ENCODE results near the gene INTS11. TPM values are rescaled to one million over a fixed set of nuclear protein-coding genes. Genes with fewer than 3 reads are reported as not detected.
A peak's percentile ranks its signal among the peaks of the same experiment; 100 is the strongest.

Gene INTS11
- polyA plus RNA-seq, 3 donors, result 46.2 to 154 (median 49.6) TPM

- Mint-ChIP-seq H3K27me3 (ENCODE audit: low read depth in 3 of 3) (peaks cover 22 to 35% (median 25%) of the 10 kb centered on the region in 3 donors), H3K9me3 (peaks cover 0 to 6% (median 0%) of the 10 kb centered on the region in 7 donors), H3K36me3 (peaks cover 0 to 5% of the 10 kb centered on the region in 2 donors), H3K4me3 (peak overlapping the region; percentile 81 to 85), H3K4me1 (peaks cover 16% of the 10 kb centered on the region), H3K27ac (peak overlapping the region in 4 of 7 donors; percentile 35 to 89 (median 76))
- intact Hi-C loops (cut with micrococcal nuclease), result no loop called here
- H3K27ac ChIP-seq (ENCODE audit: low read depth in 1 of 2, low read length in 2 of 2), result no peak overlapping the region
- H3K9ac ChIP-seq (ENCODE audit: insufficient read depth, low read length, poor library complexity, severe bottlenecking), result peak overlapping the region; percentile 76
- H3K27me3 ChIP-seq (ENCODE audit: control insufficient read depth in 2 of 2, insufficient read depth in 2 of 2, low read length in 2 of 2), result peaks cover 4 to 22% of the 10 kb centered on the region in 2 donors
- peak overlapping the region; percentile 91 for H3K4me2 ChIP-seq (replicated peaks; ENCODE audit: extremely low read depth, low read length, poor library complexity, severe bottlenecking)
- H3K4me3 ChIP-seq (replicated peaks in 1 of 3; ENCODE audit: low read depth in 2 of 3, low read length in 3 of 3), result peak overlapping the region; percentile 44 to 76 (median 64)
- peaks cover 11 to 17% of the 10 kb centered on the region in 2 donors for H3K4me1 ChIP-seq (ENCODE audit: control insufficient read depth in 1 of 2, insufficient read depth in 2 of 2, low read length in 2 of 2)
- H3K36me3 ChIP-seq (replicated peaks in 1 of 2; ENCODE audit: control insufficient read depth in 1 of 2, insufficient read depth in 2 of 2, low read length in 2 of 2), result no peaks in the 10 kb centered on the region
- peaks cover 32% of the 10 kb centered on the region for H4K20me1 ChIP-seq (ENCODE audit: insufficient read depth, low read length)
- under 1% methylated on average over 108 of the region's 109 CpGs for WGBS (ENCODE audit: insufficient coverage)
- H3K79me2 ChIP-seq (ENCODE audit: insufficient read depth, low read length), result peaks cover 28% of the 10 kb centered on the region
- H3K9me3 ChIP-seq (replicated peaks in 1 of 2; ENCODE audit: control insufficient read depth in 1 of 2, insufficient read depth in 1 of 2, low read length in 2 of 2), result no peaks in the 10 kb centered on the region
- H2AFZ ChIP-seq (ENCODE audit: insufficient read depth, low read depth, low read length, poor library complexity, severe bottlenecking), result peak overlapping the region; percentile 65
- DNase-seq, result peak in 1 of 3 donors; percentile 32
- TF ChIP-seq, protein P1, sequence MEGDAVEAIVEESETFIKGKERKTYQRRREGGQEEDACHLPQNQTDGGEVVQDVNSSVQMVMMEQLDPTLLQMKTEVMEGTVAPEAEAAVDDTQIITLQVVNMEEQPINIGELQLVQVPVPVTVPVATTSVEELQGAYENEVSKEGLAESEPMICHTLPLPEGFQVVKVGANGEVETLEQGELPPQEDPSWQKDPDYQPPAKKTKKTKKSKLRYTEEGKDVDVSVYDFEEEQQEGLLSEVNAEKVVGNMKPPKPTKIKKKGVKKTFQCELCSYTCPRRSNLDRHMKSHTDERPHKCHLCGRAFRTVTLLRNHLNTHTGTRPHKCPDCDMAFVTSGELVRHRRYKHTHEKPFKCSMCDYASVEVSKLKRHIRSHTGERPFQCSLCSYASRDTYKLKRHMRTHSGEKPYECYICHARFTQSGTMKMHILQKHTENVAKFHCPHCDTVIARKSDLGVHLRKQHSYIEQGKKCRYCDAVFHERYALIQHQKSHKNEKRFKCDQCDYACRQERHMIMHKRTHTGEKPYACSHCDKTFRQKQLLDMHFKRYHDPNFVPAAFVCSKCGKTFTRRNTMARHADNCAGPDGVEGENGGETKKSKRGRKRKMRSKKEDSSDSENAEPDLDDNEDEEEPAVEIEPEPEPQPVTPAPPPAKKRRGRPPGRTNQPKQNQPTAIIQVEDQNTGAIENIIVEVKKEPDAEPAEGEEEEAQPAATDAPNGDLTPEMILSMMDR (IDR thresholded peaks at IDR 0.05), result no peak
These were observed 24.2 kb upstream of the INTS11 start for GRCh38 chr1:1348420-1349255.

- peaks cover 0 to 5% of the 10 kb centered on the region in 2 donors for H3K36me3 Mint-ChIP-seq
- DNase-seq, result no peak
- peaks cover 11 to 17% of the 10 kb centered on the region in 2 donors for H3K4me1 ChIP-seq (ENCODE audit: control insufficient read depth in 1 of 2, insufficient read depth in 2 of 2, low read length in 2 of 2)
- H3K9me3 Mint-ChIP-seq, result peaks cover 0 to 6% (median 0%) of the 10 kb centered on the region in 7 donors
- H3K4me2 ChIP-seq (replicated peaks; ENCODE audit: extremely low read depth, low read length, poor library complexity, severe bottlenecking), result peak overlapping the region; percentile 91
- no peak overlapping the region for H3K27ac ChIP-seq (ENCODE audit: low read depth in 1 of 2, low read length in 2 of 2)
- peaks cover 0 to 14% of the 10 kb centered on the region in 2 donors for H3K27me3 ChIP-seq (ENCODE audit: control insufficient read depth in 2 of 2, insufficient read depth in 2 of 2, low read length in 2 of 2)
- H3K36me3 ChIP-seq (replicated peaks in 1 of 2; ENCODE audit: control insufficient read depth in 1 of 2, insufficient read depth in 2 of 2, low read length in 2 of 2), result no peaks in the 10 kb centered on the region
- peaks cover 28% of the 10 kb centered on the region for H3K79me2 ChIP-seq (ENCODE audit: insufficient read depth, low read length)
- peak overlapping the region in 2 of 3 experiments; percentile 32 to 76 for H3K4me3 ChIP-seq (replicated peaks in 1 of 3; ENCODE audit: low read depth in 2 of 3, low read length in 3 of 3)
- H4K20me1 ChIP-seq (ENCODE audit: insufficient read depth, low read length), result peaks cover 38% of the 10 kb centered on the region
- 64% methylated on average over 20 of the region's 26 CpGs for WGBS (ENCODE audit: insufficient coverage)
- peak overlapping the region in 4 of 7 donors; percentile 35 to 89 (median 76) for H3K27ac Mint-ChIP-seq
- H3K4me3 Mint-ChIP-seq, result peak overlapping the region; percentile 81 to 85
- peaks cover 14 to 27% (median 17%) of the 10 kb centered on the region in 3 donors for H3K27me3 Mint-ChIP-seq (ENCODE audit: low read depth in 3 of 3)
- intact Hi-C loops (cut with micrococcal nuclease), result no loop called here
- H3K9me3 ChIP-seq (replicated peaks in 1 of 2; ENCODE audit: control insufficient read depth in 1 of 2, insufficient read depth in 1 of 2, low read length in 2 of 2), result no peaks in the 10 kb centered on the region
- peaks cover 16% of the 10 kb centered on the region for H3K4me1 Mint-ChIP-seq
- peak overlapping the region; percentile 65 for H2AFZ ChIP-seq (ENCODE audit: insufficient read depth, low read depth, low read length, poor library complexity, severe bottlenecking)
- TF ChIP-seq, protein P1 (IDR thresholded peaks at IDR 0.05), result no peak
- H3K9ac ChIP-seq (ENCODE audit: insufficient read depth, low read length, poor library complexity, severe bottlenecking), result peak overlapping the region; percentile 76
These were observed 23.4 kb upstream of the INTS11 start for GRCh38 chr1:1347663-1348419.
